ENCODE results near the gene ANKRD13A.
"Not testable (repeated sequence)": the region's sequence is repeated elsewhere in the genome, so short reads cannot be mapped to it uniquely, and the experiment has no call there.

ANKRD13A gene

DNA sequence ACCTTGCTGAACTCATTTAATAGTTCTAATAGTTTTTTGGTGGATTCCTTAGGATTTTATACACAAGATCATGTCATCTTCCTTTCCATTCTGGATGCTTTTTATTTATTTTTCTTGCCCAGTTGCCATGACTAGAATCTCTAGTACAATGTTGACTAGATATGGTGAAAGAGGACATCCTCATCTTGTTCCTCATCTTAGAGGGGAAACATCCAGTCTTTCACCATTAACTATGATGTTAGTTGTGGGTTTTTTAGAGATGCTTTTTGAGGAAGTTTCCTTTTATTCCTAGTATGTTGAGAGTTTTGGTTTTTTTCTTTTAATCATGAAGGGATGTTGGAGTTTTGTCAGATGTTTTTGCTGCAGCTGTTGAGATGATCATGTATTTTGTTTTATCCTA is 8.7 kb downstream of the ANKRD13A start:
- DNase-seq (ENCODE audit: low spot score), result no peak

- DNase-seq (ENCODE audit: low spot score), result not testable (repeated sequence)
Observed at GRCh38 chr12:110008681-110009398, 9.6 kb downstream of the ANKRD13A start.

GRCh38 chr12:110010853-110011723 is 11.9 kb downstream of the ANKRD13A start:
- DNase-seq (ENCODE audit: low spot score), result peak; percentile 82

DNA sequence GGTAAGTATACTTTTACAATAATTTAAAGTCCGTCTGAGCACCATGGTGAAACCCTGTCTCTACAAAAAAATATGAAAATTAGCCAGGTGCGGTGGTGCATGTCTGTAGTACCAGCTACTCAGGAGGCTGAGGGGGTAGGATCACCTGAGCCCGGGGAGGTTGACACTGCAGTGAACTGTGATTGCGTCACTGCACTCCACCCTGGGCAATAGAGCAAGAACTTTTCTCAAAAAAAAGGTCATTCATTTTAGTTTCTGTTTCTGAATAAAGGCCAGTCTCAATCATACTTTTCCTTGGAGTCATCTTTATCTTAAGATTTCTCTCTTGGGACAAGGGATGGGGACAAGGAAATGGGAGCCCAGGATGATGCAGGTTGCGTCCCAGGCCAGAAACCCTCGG is 12.9 kb downstream of the ANKRD13A start:
- peak; percentile 88 for DNase-seq (ENCODE audit: low spot score)

DNA sequence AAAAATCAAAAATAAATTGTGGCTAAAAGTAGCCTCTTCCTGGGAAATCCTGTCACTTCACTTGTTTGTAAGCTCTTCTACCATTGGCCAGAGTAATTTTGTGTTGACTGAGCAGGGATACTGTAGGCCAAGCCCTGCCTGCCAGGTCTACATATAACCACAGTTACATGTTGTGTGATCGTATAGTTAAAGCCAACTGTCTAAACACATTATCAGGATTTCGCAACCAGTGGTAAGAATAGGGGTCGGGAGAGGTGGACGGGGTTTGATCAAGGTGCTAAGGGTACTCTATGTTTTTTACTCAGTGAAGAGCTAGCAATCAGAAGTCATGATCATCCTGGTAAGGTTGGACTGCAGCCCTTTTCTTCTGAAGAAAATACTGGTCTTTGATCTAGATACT is 13.4 kb downstream of the ANKRD13A start:
- DNase-seq (ENCODE audit: low spot score), result no peak

GRCh38 chr12:110015132-110015531 is 15.9 kb downstream of the ANKRD13A start:
- DNase-seq (ENCODE audit: low spot score), result peak; percentile 53

GRCh38 chr12:110020956-110021355 is 21.7 kb downstream of the ANKRD13A start:
- no peak for DNase-seq (ENCODE audit: low spot score)

DNA sequence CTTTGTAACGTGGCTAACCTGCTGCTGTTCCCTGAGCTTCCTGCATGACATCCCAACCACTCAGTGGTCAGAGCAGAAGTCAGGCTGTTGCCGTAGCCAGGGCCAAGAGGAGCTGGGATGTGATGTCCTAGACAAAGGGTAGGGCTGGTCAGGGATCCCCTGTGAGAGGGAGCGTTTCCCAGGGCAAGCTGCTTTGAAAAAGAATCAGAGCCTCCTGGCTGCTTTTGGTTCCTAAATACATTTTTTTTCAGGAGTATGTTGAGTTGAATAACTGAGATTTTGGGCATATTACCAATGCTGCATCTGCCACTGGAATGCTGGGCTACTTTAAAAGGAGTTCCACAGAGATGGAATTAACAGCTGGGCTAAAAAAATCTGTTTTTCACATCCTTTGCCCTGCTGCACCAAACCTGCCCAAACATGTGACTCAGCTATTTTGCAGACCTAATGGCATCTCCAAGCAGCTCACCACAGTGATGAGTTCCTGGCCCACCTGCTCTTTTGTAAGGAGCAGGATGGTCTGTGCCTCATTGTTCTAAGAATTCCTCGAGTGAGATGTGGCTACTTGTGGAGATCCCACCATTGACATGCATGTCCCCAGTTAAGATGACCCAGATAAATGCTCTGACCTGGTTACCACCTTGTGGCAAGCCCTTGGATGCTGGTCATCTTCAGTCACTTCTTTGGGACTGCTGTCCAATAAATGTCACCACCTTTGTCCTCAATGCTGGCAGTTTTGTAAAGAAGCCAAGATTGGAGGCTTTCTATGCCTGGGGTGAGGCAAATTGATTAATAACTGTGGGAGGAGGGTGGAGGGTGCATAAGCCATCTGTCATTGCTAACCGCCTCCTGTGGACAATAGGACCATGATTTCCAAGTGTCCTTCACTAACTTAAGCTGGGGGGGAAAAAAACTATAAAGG is 24.1 kb downstream of the ANKRD13A start:
- DNase-seq (ENCODE audit: low spot score), result no peak

GRCh38 chr12:110024051-110024450 is 24.8 kb downstream of the ANKRD13A start:
- no peak for DNase-seq (ENCODE audit: low spot score)

DNA sequence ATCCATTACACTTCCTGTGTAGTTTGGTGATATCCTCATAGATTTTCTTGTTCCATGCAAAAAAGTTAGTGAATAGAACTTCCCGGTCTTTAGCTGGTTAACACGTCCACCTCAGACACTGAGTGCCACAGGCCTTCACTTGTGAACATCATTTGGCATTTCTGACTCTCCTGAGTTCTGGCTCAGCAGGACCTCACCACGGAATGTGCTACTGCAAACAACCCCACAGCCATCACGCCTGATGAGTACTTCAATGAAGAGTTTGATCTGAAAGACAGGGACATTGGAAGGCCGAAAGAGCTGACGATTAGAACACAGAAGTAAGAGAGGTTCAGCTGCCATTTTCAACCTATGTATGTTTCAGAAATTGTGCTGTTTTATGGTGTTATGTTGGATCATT is 29.1 kb downstream of the ANKRD13A start:
- DNase-seq (ENCODE audit: low spot score), result no peak

GRCh38 chr12:110029290-110029815 is 30.1 kb downstream of the ANKRD13A start:
- DNase-seq (ENCODE audit: low spot score), result no peak

- no peak for DNase-seq (ENCODE audit: low spot score)
Observed at GRCh38 chr12:110033888-110034287, 34.7 kb downstream of the ANKRD13A start.

GRCh38 chr12:110035534-110036104 is 36.4 kb downstream of the ANKRD13A start:
- no peak for DNase-seq (ENCODE audit: low spot score)

DNA sequence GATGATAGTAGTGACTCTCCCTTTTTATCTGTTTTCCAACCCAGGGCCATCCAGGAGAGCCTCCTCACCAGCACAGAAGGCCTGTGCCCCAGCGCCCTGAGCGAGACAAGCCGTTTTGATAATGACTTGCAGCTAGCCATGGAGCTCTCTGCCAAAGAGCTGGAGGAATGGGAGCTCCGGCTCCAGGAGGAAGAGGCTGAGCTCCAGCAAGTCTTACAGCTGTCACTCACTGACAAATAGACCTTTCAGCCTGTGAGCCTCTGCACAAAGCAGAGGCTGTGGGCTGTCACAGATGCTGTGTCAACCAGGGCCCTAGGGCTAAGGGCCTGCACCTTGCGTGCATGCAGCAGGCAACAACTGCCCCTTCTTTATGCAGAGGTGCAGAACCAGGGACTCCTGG is 38.1 kb downstream of the ANKRD13A start:
- DNase-seq (ENCODE audit: low spot score), result no peak

DNA sequence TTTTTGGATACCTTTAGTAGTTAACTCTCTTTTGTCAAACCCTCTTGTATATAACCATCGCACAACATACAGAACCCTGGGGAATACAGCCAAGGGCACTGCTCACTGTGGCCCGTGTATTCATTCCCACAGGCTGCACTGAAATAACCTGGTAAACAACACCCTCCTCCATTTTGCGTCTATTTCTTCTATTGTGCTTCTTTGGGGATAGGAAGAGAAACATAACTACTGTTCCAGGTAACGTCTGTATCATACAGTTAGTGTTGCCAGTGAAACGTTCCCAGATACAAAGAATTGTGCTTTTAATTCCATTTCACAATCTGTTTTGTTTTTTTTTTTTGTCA is 39.5 kb downstream of the ANKRD13A start:
- DNase-seq (ENCODE audit: low spot score), result no peak

DNA sequence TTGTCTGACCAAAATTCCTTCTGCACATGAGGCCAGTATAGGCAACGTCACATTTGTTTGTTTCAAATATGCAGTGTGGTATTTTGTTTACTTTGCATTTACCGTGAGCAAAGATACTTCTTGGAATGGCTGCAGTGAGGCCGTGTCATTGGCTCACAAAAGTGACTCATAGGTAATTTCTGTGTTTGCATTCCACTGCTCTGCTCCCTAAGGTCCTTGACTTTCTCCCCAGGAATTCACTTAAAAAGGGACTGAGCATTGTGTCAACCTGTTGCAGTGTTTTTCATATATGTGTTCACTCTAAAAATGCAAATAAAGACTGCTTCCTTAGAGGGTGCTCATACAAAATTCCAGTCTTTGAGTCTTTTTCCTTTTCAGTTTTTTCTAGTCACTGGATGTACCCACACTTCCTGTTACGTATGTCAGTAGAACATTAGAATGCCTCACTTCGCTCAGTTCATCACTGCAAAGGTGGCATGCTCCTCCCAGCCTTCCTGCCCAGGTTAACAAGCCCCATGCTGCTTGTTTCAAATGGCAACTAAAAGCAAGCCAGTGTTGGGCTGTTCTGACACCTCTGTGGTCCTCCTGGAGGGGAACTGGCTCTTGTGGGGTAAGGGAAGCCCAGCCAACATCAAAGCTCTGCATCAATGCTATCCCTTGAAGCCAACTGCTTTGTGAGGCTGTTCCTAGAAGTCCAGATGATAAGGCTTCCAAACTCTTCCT is 40.0 kb downstream of the ANKRD13A start:
- no peak for DNase-seq (ENCODE audit: low spot score)

DNA sequence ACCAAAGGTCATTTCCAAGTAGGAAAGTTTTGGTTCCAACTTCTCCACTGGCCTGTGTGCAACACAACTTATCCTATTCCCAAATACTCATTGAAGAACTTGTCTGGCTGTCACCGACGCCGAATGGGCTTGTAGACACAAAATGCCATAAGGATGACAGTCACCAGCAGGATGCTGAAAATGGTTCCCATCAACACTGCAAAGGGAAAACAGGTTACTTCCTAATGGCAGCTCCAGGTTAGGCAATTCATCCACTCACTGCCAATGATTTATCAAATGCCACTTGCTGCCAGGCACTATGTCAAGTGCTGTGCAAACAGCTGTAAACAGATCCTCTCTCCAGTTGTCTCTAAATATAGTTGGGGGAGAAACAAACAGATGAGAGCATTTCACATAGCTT is 43.0 kb downstream of the ANKRD13A start:
- no peak for DNase-seq (ENCODE audit: low spot score)

DNA sequence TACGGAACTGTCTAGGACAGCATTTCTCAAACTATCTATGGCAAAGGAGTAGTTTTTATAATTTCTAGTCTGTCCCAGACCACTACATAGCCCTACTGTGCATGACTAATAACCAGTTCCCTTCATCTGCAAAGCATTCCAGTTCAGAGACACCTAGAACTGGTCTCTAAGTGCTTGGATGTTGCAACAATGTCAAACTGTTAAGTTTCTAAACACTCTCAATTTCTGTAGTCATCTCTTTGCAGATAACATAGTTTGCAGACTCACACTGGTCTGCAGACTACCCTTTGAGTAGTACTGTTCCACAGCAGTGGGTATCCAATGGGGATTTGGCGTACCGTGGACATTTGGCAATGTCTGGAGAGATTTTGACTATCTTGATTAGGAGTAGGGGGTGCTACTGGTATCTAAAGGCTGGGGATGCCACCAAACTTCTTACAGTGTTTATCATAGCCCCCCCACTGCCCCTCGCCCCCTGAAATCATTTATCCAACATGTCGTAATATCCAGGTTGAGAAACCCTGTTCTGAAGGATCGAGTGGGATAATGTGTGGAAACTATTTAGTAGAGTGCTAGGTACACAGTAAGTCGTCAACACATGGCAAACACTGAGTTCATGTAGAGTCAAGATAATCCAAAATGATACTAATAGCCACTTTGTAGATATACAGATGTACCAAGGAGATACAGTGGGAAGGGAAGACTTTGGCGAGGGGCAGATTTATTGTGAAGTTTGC is 47.4 kb downstream of the ANKRD13A start:
- DNase-seq (ENCODE audit: low spot score), result no peak

GRCh38 chr12:110047297-110047940 is 48.2 kb downstream of the ANKRD13A start:
- DNase-seq (ENCODE audit: low spot score), result peak; percentile 26
